Endothelial cell (in vitro differentiated cells): Measurements from ENCODE around the gene AVEN. TPM values are rescaled to one million over a fixed set of nuclear protein-coding genes. Genes with fewer than 3 reads are reported as not detected.

Experiments used
- DNase-seq: peaks from one replicate; pipeline ENCODE4 v3.0.0; 2021; ENCODE audit warnings: low spot score
- H3K27ac Mint-ChIP-seq: one replicate; pipeline ENCODE4 v1.8.0; 2021; ENCODE audit warnings: mixed read lengths, inconsistent platforms; ENCODE audit not compliant: unreplicated experiment
- H3K27me3 Mint-ChIP-seq: one replicate; pipeline ENCODE4 v1.8.0; 2021; ENCODE audit warnings: mild to moderate bottlenecking, moderate library complexity, mixed read lengths, inconsistent platforms; ENCODE audit not compliant: unreplicated experiment
- H3K36me3 Mint-ChIP-seq: one replicate; pipeline ENCODE4 v1.8.0; 2021; ENCODE audit warnings: mild to moderate bottlenecking, low read depth, mixed read lengths, inconsistent platforms; ENCODE audit not compliant: unreplicated experiment
- H3K4me1 Mint-ChIP-seq: one replicate; pipeline ENCODE4 v1.8.0; 2021; ENCODE audit warnings: mild to moderate bottlenecking, mixed read lengths, inconsistent platforms; ENCODE audit not compliant: unreplicated experiment
- H3K4me3 Mint-ChIP-seq: one replicate; pipeline ENCODE4 v1.8.0; 2021; ENCODE audit warnings: mild to moderate bottlenecking, mixed read lengths, inconsistent platforms; ENCODE audit not compliant: unreplicated experiment
- H3K9me3 Mint-ChIP-seq: one replicate; pipeline ENCODE4 v1.8.0; 2021; ENCODE audit warnings: mixed read lengths, inconsistent platforms; ENCODE audit not compliant: unreplicated experiment
- CTCF ChIP-seq: fragments of 200-600 bp; sonication (generic); IDR thresholded peaks from one replicate; pipeline ENCODE4 v1.5.0; 2021; ENCODE audit warnings: antibody characterized with exemption; ENCODE audit not compliant: unreplicated experiment
- total RNA-seq: library from RNA; stranded (reverse); fragmentation: NEBNext Ultra II Directional; extraction: Animal tissue kit (Norgen Biotek cat#: 25700); gene quantifications from one replicate; pipeline ENCODE4 v1.2.1, GENCODE V29; 2021; ENCODE audit not compliant: unreplicated experiment

The AVEN gene
- total RNA-seq, 1 donor from 2014 or later, result 14.8 TPM

GRCh38 chr15:34076785-34077184 is 37.8 kb upstream of the AVEN start:
- Mint-ChIP-seq H3K36me3 (no peaks in the 10 kb centered on the region), H3K27ac (no peak overlapping the region), H3K27me3 (peaks cover 4% of the 10 kb centered on the region), H3K9me3 (no peaks in the 10 kb centered on the region), H3K4me3 (no peak overlapping the region), H3K4me1 (no peaks in the 10 kb centered on the region)
- no peak for DNase-seq
- no peak for TF ChIP-seq CTCF

- peaks cover 4% of the 10 kb centered on the region for H3K27me3 Mint-ChIP-seq
- H3K36me3 Mint-ChIP-seq, result no peaks in the 10 kb centered on the region
- H3K9me3 Mint-ChIP-seq, result no peaks in the 10 kb centered on the region
- H3K4me1 Mint-ChIP-seq, result no peaks in the 10 kb centered on the region
- no peak for DNase-seq
- no peak for TF ChIP-seq CTCF
- H3K27ac Mint-ChIP-seq, result no peak overlapping the region
- no peak overlapping the region for H3K4me3 Mint-ChIP-seq
Measured at GRCh38 chr15:34070003-34070402, 31.0 kb upstream of the AVEN start.

- Mint-ChIP-seq H3K27me3 (peaks cover 4% of the 10 kb centered on the region), H3K9me3 (no peaks in the 10 kb centered on the region), H3K4me1 (peaks cover 9% of the 10 kb centered on the region), H3K4me3 (no peak overlapping the region), H3K27ac (no peak overlapping the region), H3K36me3 (no peaks in the 10 kb centered on the region)
- TF ChIP-seq CTCF, result no peak
- DNase-seq, result no peak
Measured at GRCh38 chr15:34065941-34066340, 26.9 kb upstream of the AVEN start.

GRCh38 chr15:34065261-34065660 is 26.3 kb upstream of the AVEN start:
- Mint-ChIP-seq H3K27me3 (peaks cover 2% of the 10 kb centered on the region), H3K4me1 (peaks cover 9% of the 10 kb centered on the region), H3K27ac (no peak overlapping the region), H3K9me3 (no peaks in the 10 kb centered on the region), H3K4me3 (no peak overlapping the region), H3K36me3 (no peaks in the 10 kb centered on the region)
- TF ChIP-seq CTCF, result no peak
- no peak for DNase-seq

- Mint-ChIP-seq H3K27me3 (no peaks in the 10 kb centered on the region), H3K4me3 (no peak overlapping the region), H3K9me3 (no peaks in the 10 kb centered on the region), H3K4me1 (peaks cover 9% of the 10 kb centered on the region), H3K27ac (no peak overlapping the region), H3K36me3 (no peaks in the 10 kb centered on the region)
- no peak for DNase-seq
- no peak for TF ChIP-seq CTCF
Measured at GRCh38 chr15:34064438-34064837, 25.4 kb upstream of the AVEN start.
